Urothelium cell line (cell line): ENCODE measurements around the gene NUP210.

Experiments used
- DNase-seq: peaks from one replicate; pipeline ENCODE4 v3.0.0; 2011; ENCODE audit warnings: low spot score, mixed read lengths
- FAIRE-seq: peaks from 2 replicates; lab custom pipeline; 2011; peaks lifted over from hg19 to GRCh38; lab: Jason Lieb, UNC

Gene NUP210

DNA sequence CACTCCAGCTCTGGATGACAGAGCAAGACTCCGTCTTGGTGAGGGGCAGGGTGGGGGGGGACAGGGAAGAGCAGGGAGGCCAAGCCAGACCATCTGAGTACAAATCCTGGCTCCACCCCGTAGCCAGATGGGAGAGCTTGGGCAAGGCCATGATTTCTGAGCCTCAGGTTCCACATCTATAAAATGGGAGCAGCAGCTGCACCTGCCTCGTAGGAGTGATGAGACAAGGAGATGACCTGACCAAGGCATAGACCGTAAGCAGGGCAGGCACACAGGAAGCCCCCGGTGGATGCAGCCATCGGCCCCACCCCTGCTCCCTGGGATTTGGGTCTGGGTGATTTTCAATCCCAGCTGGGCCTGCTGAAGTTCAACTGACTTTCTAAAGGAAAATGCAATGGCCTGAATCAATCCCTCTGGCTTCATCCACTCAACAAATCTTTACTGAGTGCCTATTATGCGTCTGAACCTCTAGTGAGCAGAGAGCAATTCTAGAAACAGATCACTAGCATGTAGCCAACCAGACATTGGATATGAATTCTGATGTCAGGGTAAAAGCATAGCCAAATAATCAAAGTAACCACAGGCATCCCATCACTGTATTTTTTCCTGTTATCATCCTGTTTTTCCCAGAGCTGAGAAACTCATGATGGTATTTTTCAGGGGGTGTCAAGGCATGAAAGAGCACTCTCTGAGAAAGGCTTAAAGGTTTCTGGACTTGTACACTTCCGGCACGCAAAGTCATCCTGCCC is 141.2 kb downstream of the NUP210 start:
- FAIRE-seq, result no peak

GRCh38 chr3:13277860-13278531 is 142.1 kb downstream of the NUP210 start:
- DNase-seq, result peak; percentile 51
- no peak for FAIRE-seq

More for the DNA sequence above, 141.2 kb downstream of the NUP210 start:
- no peak for DNase-seq

GRCh38 chr3:13277196-13277813 is 142.8 kb downstream of the NUP210 start:
- FAIRE-seq (no peak), DNase-seq (no peak)

DNA sequence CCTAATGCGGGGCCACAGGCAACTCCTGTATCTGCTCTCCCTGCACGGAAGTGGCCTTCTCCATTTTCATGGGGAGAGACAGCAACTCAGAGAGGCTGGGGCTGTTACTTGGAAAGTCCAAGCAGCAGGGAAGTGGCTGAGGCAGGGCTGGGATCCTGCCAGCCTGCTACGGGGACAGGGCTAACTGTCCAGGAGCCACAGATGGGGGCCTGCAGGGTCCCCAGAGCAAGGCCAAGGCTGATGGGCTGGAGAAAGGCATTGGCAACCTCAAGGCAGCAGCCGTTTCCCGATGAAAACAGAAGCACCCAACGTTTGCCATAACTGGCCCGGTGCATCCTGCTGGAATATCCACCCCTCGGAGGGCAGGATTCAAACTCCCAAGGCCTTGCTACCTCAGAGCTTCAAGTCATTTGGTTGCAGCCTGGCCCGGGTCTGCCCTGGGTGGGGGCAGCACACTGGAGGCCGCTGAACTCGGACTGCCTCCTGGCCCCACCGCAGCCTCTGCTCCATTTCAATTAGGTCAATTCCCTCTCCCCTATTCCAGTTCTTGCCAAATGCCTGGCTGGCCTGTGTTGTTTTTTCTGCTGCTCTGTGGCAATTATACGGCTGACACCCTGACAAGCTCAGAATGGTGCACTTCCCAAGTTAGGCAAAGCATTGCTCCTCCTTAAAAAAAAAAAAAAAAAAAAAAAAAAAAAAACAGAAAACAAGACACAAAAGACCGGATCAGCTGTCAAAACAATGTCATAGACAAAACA is 143.5 kb downstream of the NUP210 start:
- FAIRE-seq (no peak), DNase-seq (no peak)

- no peak for FAIRE-seq
- no peak for DNase-seq
These were observed 144.6 kb downstream of the NUP210 start for GRCh38 chr3:13275376-13276005.

DNA sequence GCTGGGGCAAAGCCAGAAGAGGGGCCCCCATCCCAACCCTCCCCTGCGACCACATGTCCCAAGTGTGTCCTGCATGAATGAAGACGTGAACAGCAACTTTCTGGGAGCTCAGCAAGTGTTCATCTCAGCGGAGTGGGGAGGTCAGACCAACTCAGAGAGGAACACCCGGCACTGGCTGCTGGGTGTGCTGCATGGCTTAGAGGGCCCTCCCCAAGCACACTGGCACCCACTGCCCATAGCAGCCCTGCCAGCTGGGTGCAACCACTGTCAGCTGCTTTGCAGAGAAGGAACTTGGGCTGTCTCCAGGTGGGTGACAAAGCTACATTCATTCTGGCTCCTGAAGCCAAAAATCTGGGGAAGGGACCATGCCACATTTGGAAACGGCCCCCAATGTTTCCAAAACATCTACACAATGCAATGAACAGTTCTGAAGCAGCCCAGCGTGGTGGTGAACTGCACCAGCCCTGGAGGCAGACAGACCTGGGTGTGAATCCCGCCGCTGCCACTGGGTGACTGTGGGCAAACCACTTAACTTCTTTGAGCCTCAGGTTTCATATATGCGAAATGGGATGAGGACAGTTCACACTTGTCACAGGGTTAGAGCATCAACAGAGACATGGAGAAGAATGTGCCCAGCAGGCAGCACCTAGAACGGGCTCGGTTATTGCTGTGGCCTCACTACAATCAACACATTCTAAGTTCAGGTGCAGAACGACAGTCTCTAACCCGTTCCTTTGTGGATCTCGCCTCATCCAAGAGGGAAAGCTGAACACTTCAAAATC is 145.4 kb downstream of the NUP210 start:
- no peak for FAIRE-seq
- no peak for DNase-seq

DNA sequence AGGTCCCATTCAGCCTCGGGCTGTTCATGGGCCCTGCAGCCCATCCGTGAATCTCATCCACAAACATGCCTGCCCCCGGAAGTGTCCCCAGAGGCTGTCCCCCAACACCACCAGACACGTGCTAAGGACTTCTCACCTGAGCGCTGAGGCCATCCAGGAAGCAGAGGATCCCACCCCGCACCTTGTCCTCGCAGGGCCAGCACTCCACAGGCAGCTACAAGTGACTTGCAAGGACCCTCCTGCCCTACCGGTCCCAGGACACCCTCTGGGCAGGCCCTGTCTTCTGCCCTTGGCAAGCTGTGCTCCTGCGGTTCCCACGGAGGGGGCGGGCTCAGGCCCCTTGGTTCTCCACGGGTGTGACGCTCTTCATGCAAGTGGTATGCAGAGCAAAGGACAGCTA is 146.0 kb downstream of the NUP210 start:
- DNase-seq, result no peak
- no peak for FAIRE-seq

DNA sequence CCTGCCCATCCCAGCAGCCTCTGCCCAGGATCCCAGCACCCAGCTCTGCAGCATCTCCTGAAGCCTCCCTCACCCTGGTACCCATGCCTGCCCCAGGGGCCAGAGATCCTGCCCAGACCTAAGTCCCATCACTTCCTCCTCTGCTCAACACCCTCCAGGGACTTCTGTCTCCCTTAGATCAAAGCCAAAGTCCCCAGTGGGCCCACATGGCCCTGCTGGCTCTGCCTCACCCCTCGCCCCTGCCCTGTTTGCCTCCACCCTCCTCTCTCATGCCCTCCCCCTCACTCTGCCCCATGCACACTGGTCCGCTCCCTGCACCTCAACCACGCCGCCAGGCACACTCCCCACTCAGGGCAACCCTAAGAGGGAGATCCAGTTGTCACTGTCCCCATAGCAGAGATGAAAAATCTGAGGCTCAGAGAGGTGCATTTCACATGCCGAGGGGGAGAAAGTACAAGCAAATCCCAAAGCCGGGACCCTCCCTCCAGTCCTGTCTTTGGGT is 146.5 kb downstream of the NUP210 start:
- no peak for FAIRE-seq
- DNase-seq, result no peak

DNA sequence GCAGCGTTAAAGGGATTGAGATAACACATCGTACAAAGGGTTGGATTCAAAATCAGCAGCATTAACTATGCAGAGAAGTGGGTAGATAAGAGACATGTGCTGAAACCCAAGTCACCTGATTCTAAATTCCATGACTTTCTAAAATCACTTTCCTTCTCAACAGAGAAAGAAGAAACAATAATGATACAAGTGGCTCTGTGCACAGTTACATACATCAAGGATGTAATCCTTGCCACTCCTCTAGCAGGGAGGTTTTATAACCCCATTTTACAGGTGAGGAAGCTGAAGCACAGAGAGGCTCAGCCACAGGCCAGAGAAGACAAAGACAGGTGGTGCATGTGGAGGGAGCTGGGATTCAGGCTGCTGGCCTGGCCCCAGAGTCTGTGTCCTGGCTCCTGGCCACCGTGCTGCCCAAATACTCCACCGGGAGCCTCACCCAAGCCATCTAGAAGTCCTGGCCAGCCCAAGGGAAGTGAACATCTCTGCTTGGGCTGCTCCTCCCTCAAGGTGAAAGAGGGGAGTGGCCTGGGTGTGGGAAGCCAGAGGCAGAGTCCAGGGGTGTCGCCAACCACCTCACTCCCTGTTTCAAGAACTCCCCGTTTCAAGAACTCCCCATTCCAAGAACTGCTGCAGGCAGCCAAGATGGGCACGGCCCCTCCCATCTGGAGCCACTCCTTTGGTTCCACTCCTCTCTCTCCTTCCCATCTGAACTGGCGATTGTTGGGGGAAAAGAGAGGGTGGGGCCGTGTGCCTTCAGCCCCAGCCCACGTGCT is 147.1 kb downstream of the NUP210 start:
- DNase-seq, result no peak
- no peak for FAIRE-seq

DNA sequence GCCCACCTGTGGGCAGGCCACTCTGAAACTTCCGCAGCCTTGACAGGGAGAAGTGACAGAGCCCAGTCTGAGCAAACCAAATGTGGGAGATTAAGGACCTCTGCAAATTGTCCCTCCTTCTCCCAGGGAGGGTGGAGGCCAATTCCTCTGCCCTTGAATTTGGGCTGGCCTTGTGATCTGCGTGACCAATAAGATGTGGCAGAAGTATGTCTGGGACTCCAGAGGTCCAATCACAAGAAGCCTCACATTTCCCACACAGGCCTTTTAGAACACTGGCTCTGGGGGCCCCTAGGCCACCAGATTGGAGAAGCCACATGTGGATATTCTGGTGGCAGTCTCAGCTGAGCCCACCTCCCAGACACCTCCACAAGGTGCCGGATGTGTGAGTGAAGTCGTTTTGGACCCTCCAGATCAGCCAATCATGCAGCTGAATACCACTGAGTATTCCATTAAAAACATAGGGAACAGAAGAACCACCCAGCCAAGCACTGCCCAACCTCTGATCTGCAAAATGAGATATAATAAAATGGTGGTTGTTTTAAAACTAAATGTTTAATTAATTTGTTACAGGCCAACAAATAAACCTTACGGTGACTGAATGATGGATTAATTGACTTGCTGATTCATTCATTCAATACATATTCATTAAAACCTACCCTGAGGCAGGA is 150.3 kb downstream of the NUP210 start:
- no peak for DNase-seq
- FAIRE-seq, result no peak

DNA sequence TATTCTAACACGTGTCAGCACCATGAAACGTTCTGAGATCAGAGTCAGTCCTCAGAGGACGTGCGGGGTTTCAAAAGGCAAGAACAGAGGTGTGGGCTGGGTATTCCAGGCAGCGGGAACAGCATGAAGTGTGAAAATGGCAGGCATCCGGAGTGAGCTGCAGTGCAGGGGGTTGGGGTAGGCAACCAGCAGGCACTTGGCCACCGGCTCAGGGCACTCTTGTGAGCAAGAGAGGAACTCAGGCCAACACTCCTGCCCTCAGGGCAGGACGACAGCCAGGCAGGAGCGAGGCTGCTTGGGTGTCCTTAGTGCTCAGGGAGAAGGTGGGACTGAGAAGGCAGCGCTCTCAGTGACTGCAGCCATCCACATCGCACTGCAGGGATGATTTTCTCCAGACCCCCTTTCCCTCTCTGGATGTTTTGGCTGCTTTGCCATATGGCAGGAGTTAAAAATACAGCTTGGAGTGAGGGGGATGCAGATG is 151.1 kb downstream of the NUP210 start:
- DNase-seq, result no peak
- no peak for FAIRE-seq

DNA sequence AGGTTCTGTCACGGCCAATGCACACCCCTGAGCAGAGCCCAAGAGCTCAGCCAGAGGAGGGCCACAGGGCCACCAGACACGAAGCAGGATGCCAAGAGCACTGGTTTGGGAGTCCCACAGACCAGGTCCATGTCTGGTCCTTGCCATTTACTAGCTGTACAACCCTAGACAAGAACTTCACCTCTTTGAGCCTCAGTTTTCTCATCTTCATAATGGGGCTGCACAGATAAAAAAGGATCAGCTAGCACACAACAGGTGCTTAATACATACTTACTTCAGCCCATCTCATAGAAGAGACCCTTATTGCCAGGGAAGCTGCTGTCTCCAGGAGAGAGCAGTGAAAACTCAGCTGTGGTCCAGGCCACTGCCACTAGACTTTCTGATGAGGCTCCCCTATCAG is 152.0 kb downstream of the NUP210 start:
- no peak for FAIRE-seq
- DNase-seq, result no peak

DNA sequence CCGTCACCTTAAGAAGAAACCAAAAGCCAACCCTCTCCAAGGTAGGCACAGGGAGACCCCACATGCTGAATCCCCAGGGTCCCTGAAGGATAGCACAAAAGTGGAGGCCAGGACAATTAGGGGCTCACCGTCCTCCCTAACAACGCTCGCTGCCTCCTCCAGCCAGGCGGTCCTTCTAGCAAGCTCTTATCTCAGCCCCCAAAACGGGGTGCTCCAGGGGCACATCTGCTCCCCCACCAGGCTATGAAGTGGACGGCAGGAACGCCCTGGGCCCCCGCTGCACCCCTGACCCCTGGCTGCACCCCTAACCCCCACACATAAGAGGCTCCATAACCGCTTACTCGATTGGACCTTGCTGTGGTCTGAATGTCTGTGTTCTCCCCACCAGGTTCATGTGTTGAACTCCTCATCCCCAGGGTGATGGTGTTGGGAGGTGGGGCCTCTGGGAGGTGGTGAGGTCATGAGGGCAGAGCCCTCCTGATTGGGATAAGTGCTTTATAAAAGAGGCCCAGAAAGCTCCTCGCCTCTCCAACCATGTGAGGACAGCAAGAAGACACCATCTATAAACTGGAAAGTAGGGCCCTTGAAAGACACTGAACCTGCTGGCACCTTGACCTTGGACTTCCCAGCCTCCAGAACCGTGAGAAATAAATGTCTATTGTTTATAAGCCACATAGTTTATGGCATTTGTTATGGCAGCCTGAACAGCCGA is 153.3 kb downstream of the NUP210 start:
- no peak for FAIRE-seq

More for the DNA sequence above, 153.3 kb downstream of the NUP210 start:
- no peak for DNase-seq
